IMR-90 (cell line): Measurements from ENCODE around the gene EIF2B5.

Experiments
- FOS ChIP-seq: fragments of 150-350 bp; IDR thresholded peaks from 2 replicates; pipeline ENCODE4 v1.6.1; 2016; ENCODE audit warnings: low read depth, low read length
- POLR2A ChIP-seq: IDR thresholded peaks from 2 replicates; pipeline ENCODE4 v1.6.1; 2012; ENCODE audit warnings: mild to moderate bottlenecking, low read depth, low read length
- RFX5 ChIP-seq: IDR thresholded peaks from 2 replicates; pipeline ENCODE4 v1.8.0; 2012; ENCODE audit warnings: low read depth, mild to moderate bottlenecking, low read length, moderate library complexity
- TF ChIP-seq, protein P1 (sequence below): conservative IDR thresholded peaks from 2 replicates; pipeline ENCODE4 v1.5.1; 2012; ENCODE audit warnings: mild to moderate bottlenecking, low read depth, low read length, improper control_type of control experiment
- TF ChIP-seq, protein P2 (sequence below): fragments of 150-350 bp; IDR thresholded peaks from 2 replicates; pipeline ENCODE4 v1.6.1; 2016; ENCODE audit warnings: low read depth, mild to moderate bottlenecking, low read length, moderate library complexity, borderline replicate concordance

- TF ChIP-seq, protein P1, sequence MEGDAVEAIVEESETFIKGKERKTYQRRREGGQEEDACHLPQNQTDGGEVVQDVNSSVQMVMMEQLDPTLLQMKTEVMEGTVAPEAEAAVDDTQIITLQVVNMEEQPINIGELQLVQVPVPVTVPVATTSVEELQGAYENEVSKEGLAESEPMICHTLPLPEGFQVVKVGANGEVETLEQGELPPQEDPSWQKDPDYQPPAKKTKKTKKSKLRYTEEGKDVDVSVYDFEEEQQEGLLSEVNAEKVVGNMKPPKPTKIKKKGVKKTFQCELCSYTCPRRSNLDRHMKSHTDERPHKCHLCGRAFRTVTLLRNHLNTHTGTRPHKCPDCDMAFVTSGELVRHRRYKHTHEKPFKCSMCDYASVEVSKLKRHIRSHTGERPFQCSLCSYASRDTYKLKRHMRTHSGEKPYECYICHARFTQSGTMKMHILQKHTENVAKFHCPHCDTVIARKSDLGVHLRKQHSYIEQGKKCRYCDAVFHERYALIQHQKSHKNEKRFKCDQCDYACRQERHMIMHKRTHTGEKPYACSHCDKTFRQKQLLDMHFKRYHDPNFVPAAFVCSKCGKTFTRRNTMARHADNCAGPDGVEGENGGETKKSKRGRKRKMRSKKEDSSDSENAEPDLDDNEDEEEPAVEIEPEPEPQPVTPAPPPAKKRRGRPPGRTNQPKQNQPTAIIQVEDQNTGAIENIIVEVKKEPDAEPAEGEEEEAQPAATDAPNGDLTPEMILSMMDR: no peak
- TF ChIP-seq POLR2A (no peak), FOS (no peak), RFX5 (no peak)
- TF ChIP-seq, protein P2, sequence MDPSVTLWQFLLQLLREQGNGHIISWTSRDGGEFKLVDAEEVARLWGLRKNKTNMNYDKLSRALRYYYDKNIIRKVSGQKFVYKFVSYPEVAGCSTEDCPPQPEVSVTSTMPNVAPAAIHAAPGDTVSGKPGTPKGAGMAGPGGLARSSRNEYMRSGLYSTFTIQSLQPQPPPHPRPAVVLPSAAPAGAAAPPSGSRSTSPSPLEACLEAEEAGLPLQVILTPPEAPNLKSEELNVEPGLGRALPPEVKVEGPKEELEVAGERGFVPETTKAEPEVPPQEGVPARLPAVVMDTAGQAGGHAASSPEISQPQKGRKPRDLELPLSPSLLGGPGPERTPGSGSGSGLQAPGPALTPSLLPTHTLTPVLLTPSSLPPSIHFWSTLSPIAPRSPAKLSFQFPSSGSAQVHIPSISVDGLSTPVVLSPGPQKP: no peak
Measured at GRCh38 chr3:184134746-184135148, 411 bp upstream of the EIF2B5 start.
